Measurements from ENCODE around the gene PIN1.

DNA sequence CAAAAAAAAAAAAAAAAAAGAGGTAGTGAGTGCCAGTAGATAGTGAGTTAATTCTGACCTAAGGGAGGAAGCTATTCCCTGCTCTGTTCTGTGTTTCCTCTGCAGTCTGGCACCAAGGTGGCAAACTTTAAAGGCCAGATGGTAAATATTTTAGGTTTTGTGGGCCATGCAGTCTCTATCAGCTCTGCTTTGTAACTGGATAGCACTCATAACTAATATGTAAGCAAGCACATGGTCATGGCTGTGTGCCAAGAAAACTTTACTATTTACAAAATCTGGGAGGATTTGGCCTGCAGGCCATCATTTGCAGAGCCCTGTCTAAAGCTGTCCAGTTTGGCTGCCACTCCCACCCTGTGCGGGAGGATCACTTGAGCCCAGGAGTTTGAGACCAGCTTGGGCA is 4.3 kb downstream of the PIN1 start:
- TF ChIP-seq, protein P1, sequence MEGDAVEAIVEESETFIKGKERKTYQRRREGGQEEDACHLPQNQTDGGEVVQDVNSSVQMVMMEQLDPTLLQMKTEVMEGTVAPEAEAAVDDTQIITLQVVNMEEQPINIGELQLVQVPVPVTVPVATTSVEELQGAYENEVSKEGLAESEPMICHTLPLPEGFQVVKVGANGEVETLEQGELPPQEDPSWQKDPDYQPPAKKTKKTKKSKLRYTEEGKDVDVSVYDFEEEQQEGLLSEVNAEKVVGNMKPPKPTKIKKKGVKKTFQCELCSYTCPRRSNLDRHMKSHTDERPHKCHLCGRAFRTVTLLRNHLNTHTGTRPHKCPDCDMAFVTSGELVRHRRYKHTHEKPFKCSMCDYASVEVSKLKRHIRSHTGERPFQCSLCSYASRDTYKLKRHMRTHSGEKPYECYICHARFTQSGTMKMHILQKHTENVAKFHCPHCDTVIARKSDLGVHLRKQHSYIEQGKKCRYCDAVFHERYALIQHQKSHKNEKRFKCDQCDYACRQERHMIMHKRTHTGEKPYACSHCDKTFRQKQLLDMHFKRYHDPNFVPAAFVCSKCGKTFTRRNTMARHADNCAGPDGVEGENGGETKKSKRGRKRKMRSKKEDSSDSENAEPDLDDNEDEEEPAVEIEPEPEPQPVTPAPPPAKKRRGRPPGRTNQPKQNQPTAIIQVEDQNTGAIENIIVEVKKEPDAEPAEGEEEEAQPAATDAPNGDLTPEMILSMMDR (IDR thresholded peaks at IDR 0.05), result no peak
- TF ChIP-seq, protein P2, sequence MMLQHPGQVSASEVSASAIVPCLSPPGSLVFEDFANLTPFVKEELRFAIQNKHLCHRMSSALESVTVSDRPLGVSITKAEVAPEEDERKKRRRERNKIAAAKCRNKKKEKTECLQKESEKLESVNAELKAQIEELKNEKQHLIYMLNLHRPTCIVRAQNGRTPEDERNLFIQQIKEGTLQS (CRISPR knock-in tag; conservative IDR thresholded peaks at IDR 0.05), result no peak
- TF ChIP-seq, protein P3, sequence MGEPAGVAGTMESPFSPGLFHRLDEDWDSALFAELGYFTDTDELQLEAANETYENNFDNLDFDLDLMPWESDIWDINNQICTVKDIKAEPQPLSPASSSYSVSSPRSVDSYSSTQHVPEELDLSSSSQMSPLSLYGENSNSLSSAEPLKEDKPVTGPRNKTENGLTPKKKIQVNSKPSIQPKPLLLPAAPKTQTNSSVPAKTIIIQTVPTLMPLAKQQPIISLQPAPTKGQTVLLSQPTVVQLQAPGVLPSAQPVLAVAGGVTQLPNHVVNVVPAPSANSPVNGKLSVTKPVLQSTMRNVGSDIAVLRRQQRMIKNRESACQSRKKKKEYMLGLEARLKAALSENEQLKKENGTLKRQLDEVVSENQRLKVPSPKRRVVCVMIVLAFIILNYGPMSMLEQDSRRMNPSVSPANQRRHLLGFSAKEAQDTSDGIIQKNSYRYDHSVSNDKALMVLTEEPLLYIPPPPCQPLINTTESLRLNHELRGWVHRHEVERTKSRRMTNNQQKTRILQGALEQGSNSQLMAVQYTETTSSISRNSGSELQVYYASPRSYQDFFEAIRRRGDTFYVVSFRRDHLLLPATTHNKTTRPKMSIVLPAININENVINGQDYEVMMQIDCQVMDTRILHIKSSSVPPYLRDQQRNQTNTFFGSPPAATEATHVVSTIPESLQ (CRISPR knock-in tag; IDR thresholded peaks at IDR 0.05), result no peak
- TF ChIP-seq, protein P4, sequence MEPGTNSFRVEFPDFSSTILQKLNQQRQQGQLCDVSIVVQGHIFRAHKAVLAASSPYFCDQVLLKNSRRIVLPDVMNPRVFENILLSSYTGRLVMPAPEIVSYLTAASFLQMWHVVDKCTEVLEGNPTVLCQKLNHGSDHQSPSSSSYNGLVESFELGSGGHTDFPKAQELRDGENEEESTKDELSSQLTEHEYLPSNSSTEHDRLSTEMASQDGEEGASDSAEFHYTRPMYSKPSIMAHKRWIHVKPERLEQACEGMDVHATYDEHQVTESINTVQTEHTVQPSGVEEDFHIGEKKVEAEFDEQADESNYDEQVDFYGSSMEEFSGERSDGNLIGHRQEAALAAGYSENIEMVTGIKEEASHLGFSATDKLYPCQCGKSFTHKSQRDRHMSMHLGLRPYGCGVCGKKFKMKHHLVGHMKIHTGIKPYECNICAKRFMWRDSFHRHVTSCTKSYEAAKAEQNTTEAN (CRISPR knock-in tag; IDR thresholded peaks at IDR 0.05), result no peak
- TF ChIP-seq, protein P5, sequence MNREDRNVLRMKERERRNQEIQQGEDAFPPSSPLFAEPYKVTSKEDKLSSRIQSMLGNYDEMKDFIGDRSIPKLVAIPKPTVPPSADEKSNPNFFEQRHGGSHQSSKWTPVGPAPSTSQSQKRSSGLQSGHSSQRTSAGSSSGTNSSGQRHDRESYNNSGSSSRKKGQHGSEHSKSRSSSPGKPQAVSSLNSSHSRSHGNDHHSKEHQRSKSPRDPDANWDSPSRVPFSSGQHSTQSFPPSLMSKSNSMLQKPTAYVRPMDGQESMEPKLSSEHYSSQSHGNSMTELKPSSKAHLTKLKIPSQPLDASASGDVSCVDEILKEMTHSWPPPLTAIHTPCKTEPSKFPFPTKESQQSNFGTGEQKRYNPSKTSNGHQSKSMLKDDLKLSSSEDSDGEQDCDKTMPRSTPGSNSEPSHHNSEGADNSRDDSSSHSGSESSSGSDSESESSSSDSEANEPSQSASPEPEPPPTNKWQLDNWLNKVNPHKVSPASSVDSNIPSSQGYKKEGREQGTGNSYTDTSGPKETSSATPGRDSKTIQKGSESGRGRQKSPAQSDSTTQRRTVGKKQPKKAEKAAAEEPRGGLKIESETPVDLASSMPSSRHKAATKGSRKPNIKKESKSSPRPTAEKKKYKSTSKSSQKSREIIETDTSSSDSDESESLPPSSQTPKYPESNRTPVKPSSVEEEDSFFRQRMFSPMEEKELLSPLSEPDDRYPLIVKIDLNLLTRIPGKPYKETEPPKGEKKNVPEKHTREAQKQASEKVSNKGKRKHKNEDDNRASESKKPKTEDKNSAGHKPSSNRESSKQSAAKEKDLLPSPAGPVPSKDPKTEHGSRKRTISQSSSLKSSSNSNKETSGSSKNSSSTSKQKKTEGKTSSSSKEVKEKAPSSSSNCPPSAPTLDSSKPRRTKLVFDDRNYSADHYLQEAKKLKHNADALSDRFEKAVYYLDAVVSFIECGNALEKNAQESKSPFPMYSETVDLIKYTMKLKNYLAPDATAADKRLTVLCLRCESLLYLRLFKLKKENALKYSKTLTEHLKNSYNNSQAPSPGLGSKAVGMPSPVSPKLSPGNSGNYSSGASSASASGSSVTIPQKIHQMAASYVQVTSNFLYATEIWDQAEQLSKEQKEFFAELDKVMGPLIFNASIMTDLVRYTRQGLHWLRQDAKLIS (CRISPR knock-in tag; IDR thresholded peaks at IDR 0.05; ENCODE audit: borderline replicate concordance), result no peak
- TF ChIP-seq, protein P6, sequence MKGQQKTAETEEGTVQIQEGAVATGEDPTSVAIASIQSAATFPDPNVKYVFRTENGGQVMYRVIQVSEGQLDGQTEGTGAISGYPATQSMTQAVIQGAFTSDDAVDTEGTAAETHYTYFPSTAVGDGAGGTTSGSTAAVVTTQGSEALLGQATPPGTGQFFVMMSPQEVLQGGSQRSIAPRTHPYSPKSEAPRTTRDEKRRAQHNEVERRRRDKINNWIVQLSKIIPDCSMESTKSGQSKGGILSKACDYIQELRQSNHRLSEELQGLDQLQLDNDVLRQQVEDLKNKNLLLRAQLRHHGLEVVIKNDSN (CRISPR knock-in tag; IDR thresholded peaks at IDR 0.05), result no peak
- TF ChIP-seq ZNF121 (CRISPR knock-in tag; IDR thresholded peaks at IDR 0.05), result no peak
